ENCODE data around the gene FOCAD.

Gene FOCAD

DNA sequence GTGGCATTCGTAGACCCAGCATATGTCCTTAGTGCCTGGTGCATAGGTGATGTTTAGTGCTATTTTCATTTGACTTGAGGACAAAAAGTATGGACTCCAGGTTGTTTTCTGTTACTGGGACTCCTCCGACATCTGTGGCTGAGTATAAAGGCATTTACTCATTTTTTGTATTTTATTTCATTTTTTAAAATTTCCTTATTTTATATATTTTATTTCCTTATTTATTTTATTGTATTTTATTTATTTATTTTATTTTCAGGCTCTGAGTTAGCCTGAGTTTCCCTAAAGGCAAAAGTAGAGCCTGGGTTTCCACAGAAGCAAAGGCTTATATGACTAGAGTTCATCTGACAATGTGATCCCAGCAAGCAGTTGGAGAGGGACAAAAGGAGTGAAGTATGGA, 91.6 kb downstream of the FOCAD start:
- Histone ChIP-seq H3K9ac (ENCODE audit: low read length) (no peak overlapping the region), H2BK15ac (replicated peaks; ENCODE audit: low read depth) (no peak overlapping the region), H3K4me2 (ENCODE audit: low read length) (no peak overlapping the region), H3K27ac (ENCODE audit: low read depth, low read length) (no peak overlapping the region), H3K23ac (ENCODE audit: low read length) (no peak overlapping the region), H3K79me2 (ENCODE audit: control insufficient read depth, insufficient read depth, low read length) (no peaks in the 10 kb centered on the region), H4K5ac (ENCODE audit: low read length) (no peak overlapping the region), H2BK5ac (ENCODE audit: low read length) (no peak overlapping the region), H2BK120ac (ENCODE audit: low read depth, low read length) (no peak overlapping the region), H3K36me3 (ENCODE audit: control insufficient read depth, insufficient read depth, low read length) (no peaks in the 10 kb centered on the region), H3K27me3 (ENCODE audit: insufficient read depth, low read length, poor library complexity) (peaks cover 3% of the 10 kb centered on the region), H3K56ac (ENCODE audit: low read length) (no peak overlapping the region), H2AK5ac (ENCODE audit: low read length) (no peak overlapping the region), H4K8ac (ENCODE audit: low read depth, low read length) (no peak overlapping the region), H3K4me3 (ENCODE audit: low read length) (no peak overlapping the region), H3K4ac (ENCODE audit: low read depth, low read length) (no peak overlapping the region), H3K18ac (ENCODE audit: low read length) (no peak overlapping the region), H3K4me1 (ENCODE audit: control insufficient read depth, low read depth, low read length) (no peaks in the 10 kb centered on the region), H3K79me1 (ENCODE audit: low read length) (no peaks in the 10 kb centered on the region)
- DNase-seq: no peak
- no CpG with 5 or more reads among the region's 2 CpGs for WGBS (ENCODE audit: extremely low coverage, insufficient coverage, low lambda C conversion rate)

DNA sequence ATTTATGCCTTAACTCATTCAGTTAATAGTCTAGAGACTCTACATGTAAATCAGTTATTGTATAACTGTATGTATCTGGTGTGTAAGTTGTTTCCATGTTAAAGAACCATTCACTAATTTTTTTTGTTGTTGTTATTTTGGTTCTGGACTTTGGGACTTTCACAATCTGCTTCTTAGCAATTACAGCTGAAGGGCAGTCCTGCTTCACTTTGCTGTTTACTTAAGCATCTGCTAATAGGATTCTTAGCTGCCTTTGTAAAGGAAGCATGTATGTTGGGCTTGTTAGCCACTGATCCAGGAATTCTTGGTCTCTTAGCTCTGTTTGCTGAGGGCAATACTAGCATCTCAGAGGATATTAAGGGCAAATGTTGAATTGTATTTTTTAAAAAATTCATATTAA, 97.0 kb downstream of the FOCAD start:
- no peak overlapping the region for H3K18ac ChIP-seq (ENCODE audit: low read length)
- H2BK120ac ChIP-seq (ENCODE audit: low read depth, low read length): no peak overlapping the region
- DNase-seq: peak; percentile 39
- no peaks in the 10 kb centered on the region for H3K4me1 ChIP-seq (ENCODE audit: control insufficient read depth, low read depth, low read length)
- no peak overlapping the region for H3K27ac ChIP-seq (ENCODE audit: low read depth, low read length)
- no peaks in the 10 kb centered on the region for H3K36me3 ChIP-seq (ENCODE audit: control insufficient read depth, insufficient read depth, low read length)
- H3K79me2 ChIP-seq (ENCODE audit: control insufficient read depth, insufficient read depth, low read length): no peaks in the 10 kb centered on the region
- H3K4me3 ChIP-seq (ENCODE audit: low read length): no peak overlapping the region
- no peak overlapping the region for H4K8ac ChIP-seq (ENCODE audit: low read depth, low read length)
- no peak overlapping the region for H3K9ac ChIP-seq (ENCODE audit: low read length)
- H2BK5ac ChIP-seq (ENCODE audit: low read length): no peak overlapping the region
- no peaks in the 10 kb centered on the region for H3K27me3 ChIP-seq (ENCODE audit: insufficient read depth, low read length, poor library complexity)
- no peak overlapping the region for H3K4ac ChIP-seq (ENCODE audit: low read depth, low read length)
- H3K79me1 ChIP-seq (ENCODE audit: low read length): no peaks in the 10 kb centered on the region
- no peak overlapping the region for H3K4me2 ChIP-seq (ENCODE audit: low read length)
- H3K56ac ChIP-seq (ENCODE audit: low read length): no peak overlapping the region
- no peak overlapping the region for H2AK5ac ChIP-seq (ENCODE audit: low read length)
- no peak overlapping the region for H4K5ac ChIP-seq (ENCODE audit: low read length)
- H3K23ac ChIP-seq (ENCODE audit: low read length): no peak overlapping the region
- H2BK15ac ChIP-seq (replicated peaks; ENCODE audit: low read depth): no peak overlapping the region

DNA sequence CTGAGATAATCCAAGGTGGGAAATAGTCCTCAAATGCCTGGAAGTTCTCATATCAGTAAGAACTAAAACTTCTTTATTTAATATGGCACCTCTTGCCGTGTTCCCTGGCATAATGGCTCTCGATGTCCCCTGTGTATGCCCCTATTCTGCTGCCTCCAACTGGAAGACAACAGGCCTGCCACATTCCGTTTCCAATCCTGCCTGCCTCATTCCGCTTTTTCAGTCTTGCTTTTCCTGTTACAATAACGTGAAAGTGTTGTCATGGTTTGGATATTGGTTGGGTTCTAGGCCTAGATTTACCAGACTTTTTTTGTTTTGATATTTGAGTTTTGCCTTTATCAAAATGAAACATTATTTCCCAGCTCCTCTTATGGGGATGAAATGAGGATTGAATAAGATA, 98.2 kb downstream of the FOCAD start:
- Histone ChIP-seq H3K4me1 (ENCODE audit: control insufficient read depth, low read depth, low read length) (no peaks in the 10 kb centered on the region), H3K56ac (ENCODE audit: low read length) (no peak overlapping the region), H3K36me3 (ENCODE audit: control insufficient read depth, insufficient read depth, low read length) (no peaks in the 10 kb centered on the region), H3K79me2 (ENCODE audit: control insufficient read depth, insufficient read depth, low read length) (no peaks in the 10 kb centered on the region), H4K8ac (ENCODE audit: low read depth, low read length) (no peak overlapping the region), H3K18ac (ENCODE audit: low read length) (no peak overlapping the region), H3K4ac (ENCODE audit: low read depth, low read length) (no peak overlapping the region), H3K9ac (ENCODE audit: low read length) (no peak overlapping the region), H2AK5ac (ENCODE audit: low read length) (no peak overlapping the region), H2BK120ac (ENCODE audit: low read depth, low read length) (no peak overlapping the region), H2BK15ac (replicated peaks; ENCODE audit: low read depth) (no peak overlapping the region), H3K23ac (ENCODE audit: low read length) (no peak overlapping the region), H2BK5ac (ENCODE audit: low read length) (no peak overlapping the region), H3K27me3 (ENCODE audit: insufficient read depth, low read length, poor library complexity) (no peaks in the 10 kb centered on the region), H4K5ac (ENCODE audit: low read length) (no peak overlapping the region), H3K79me1 (ENCODE audit: low read length) (no peaks in the 10 kb centered on the region), H3K27ac (ENCODE audit: low read depth, low read length) (no peak overlapping the region), H3K4me2 (ENCODE audit: low read length) (no peak overlapping the region), H3K4me3 (ENCODE audit: low read length) (no peak overlapping the region)
- WGBS (ENCODE audit: extremely low coverage, insufficient coverage, low lambda C conversion rate): no CpG with 5 or more reads among the region's 5 CpGs
- no peak for DNase-seq

DNA sequence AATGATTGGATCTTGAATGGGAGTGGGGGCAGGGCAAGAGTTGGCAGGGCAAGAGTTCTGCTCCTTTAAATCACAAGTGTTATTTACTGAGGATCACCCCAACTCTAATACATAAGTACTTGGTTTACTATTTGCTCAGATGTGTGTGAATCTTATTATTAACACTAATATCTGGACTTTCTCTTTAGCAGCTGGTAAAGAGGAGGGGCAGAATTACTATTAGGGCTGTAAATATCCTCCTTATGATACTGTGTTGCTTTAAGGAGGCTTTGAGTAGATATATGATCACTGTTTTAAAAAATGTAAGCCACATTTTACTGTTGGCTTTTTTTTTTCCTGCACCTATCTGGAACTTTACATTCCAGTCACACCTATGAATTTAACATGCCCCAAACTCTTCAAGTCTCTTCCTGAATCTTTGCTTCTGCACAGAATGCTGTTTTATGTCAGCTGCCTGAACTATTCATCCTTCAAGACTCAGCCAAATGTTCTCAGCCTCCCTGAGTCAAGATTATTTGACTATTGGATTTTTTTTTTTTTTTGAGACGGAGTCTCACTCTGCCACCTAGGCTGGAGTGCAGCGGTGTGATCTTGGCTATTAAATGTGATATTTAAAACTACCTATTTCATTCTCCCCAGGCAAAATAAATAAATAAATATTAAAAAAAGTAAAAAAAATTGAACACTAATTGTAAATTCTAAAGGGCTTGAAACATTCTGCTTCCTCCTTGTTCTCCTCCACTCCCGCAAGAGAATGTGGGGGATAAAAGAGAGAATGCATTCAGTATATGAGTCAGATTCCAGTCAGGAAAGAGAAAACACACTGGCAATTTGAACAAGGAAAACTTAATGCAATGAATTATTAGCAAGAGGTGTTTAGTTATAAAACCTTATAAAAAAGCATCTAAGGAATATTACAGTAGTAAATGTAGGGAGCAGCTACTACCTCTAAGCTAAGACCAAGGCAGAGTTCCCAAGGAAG, 99.3 kb downstream of the FOCAD start:
- Histone ChIP-seq H4K5ac (ENCODE audit: low read length) (no peak overlapping the region), H3K27ac (ENCODE audit: low read depth, low read length) (no peak overlapping the region), H2AK5ac (ENCODE audit: low read length) (no peak overlapping the region), H3K36me3 (ENCODE audit: control insufficient read depth, insufficient read depth, low read length) (no peaks in the 10 kb centered on the region), H2BK120ac (ENCODE audit: low read depth, low read length) (no peak overlapping the region), H3K4me2 (ENCODE audit: low read length) (no peak overlapping the region), H3K18ac (ENCODE audit: low read length) (no peak overlapping the region), H3K27me3 (ENCODE audit: insufficient read depth, low read length, poor library complexity) (no peaks in the 10 kb centered on the region), H2BK5ac (ENCODE audit: low read length) (no peak overlapping the region), H2BK15ac (replicated peaks; ENCODE audit: low read depth) (no peak overlapping the region), H3K4ac (ENCODE audit: low read depth, low read length) (no peak overlapping the region), H3K79me2 (ENCODE audit: control insufficient read depth, insufficient read depth, low read length) (no peaks in the 10 kb centered on the region), H3K56ac (ENCODE audit: low read length) (no peak overlapping the region), H3K79me1 (ENCODE audit: low read length) (no peaks in the 10 kb centered on the region), H3K4me3 (ENCODE audit: low read length) (no peak overlapping the region), H3K9ac (ENCODE audit: low read length) (no peak overlapping the region), H3K4me1 (ENCODE audit: control insufficient read depth, low read depth, low read length) (no peaks in the 10 kb centered on the region), H3K23ac (ENCODE audit: low read length) (no peak overlapping the region), H4K8ac (ENCODE audit: low read depth, low read length) (no peak overlapping the region)
- no CpG with 5 or more reads among the region's 3 CpGs for WGBS (ENCODE audit: extremely low coverage, insufficient coverage, low lambda C conversion rate)
- no peak for DNase-seq

DNA sequence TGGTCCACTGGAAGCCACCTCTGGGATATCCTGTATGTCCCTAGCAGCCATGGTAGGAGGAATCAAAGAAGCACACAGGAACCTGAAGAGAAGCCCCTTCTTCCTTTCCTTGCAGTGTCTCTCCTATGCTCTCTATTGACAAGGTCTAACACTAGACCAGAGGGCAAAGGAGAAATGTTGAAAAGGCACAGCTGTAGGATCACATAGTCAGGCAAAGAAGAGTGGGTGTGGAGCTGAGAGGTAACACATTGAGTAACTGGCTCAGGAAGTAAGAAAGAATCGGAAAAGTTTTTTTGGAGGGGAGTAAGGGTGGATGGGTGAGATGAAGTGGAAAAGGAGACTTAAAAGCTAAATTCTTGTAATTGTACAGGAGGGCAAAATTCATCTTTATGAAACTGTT, 100.1 kb downstream of the FOCAD start:
- Histone ChIP-seq H3K4me2 (ENCODE audit: low read length) (no peak overlapping the region), H3K9ac (ENCODE audit: low read length) (no peak overlapping the region), H4K8ac (ENCODE audit: low read depth, low read length) (no peak overlapping the region), H3K4me3 (ENCODE audit: low read length) (no peak overlapping the region), H2BK15ac (replicated peaks; ENCODE audit: low read depth) (no peak overlapping the region), H3K23ac (ENCODE audit: low read length) (peak overlapping the region; percentile 32), H3K27ac (ENCODE audit: low read depth, low read length) (no peak overlapping the region), H3K36me3 (ENCODE audit: control insufficient read depth, insufficient read depth, low read length) (no peaks in the 10 kb centered on the region), H3K79me1 (ENCODE audit: low read length) (no peaks in the 10 kb centered on the region), H3K79me2 (ENCODE audit: control insufficient read depth, insufficient read depth, low read length) (no peaks in the 10 kb centered on the region), H3K4me1 (ENCODE audit: control insufficient read depth, low read depth, low read length) (no peaks in the 10 kb centered on the region), H2BK120ac (ENCODE audit: low read depth, low read length) (no peak overlapping the region), H3K56ac (ENCODE audit: low read length) (no peak overlapping the region), H3K27me3 (ENCODE audit: insufficient read depth, low read length, poor library complexity) (no peaks in the 10 kb centered on the region), H3K4ac (ENCODE audit: low read depth, low read length) (no peak overlapping the region), H4K5ac (ENCODE audit: low read length) (no peak overlapping the region), H3K18ac (ENCODE audit: low read length) (no peak overlapping the region), H2BK5ac (ENCODE audit: low read length) (no peak overlapping the region), H2AK5ac (ENCODE audit: low read length) (no peak overlapping the region)
- DNase-seq: no peak
- WGBS (ENCODE audit: extremely low coverage, insufficient coverage, low lambda C conversion rate): 100% methylated on average over 1 of the region's 1 CpG

DNA sequence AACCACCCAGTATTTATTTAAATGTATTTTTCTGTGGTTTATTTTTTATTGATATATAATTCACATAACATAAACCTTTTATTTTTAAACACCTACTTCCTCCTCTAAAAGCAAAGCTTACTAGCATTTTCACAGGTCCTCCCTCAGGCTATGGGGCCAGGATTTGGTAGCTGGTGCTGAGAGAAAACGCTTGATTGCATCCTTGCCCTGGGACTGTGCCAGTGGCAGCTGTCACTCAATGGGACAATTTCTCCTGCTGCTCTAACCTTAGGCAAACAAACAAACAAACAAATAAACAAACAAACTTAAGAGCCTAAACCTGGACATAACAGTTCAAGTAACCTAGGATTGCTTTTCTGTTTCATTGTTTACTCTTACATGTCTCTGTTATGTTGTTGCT, 102.7 kb downstream of the FOCAD start:
- Histone ChIP-seq H3K4me2 (ENCODE audit: low read length) (no peak overlapping the region), H2AK5ac (ENCODE audit: low read length) (no peak overlapping the region), H3K79me1 (ENCODE audit: low read length) (no peaks in the 10 kb centered on the region), H2BK15ac (replicated peaks; ENCODE audit: low read depth) (no peak overlapping the region), H4K5ac (ENCODE audit: low read length) (no peak overlapping the region), H3K27me3 (ENCODE audit: insufficient read depth, low read length, poor library complexity) (no peaks in the 10 kb centered on the region), H3K27ac (ENCODE audit: low read depth, low read length) (no peak overlapping the region), H3K79me2 (ENCODE audit: control insufficient read depth, insufficient read depth, low read length) (no peaks in the 10 kb centered on the region), H3K36me3 (ENCODE audit: control insufficient read depth, insufficient read depth, low read length) (no peaks in the 10 kb centered on the region), H3K9ac (ENCODE audit: low read length) (no peak overlapping the region), H3K4me1 (ENCODE audit: control insufficient read depth, low read depth, low read length) (no peaks in the 10 kb centered on the region), H3K56ac (ENCODE audit: low read length) (no peak overlapping the region), H4K8ac (ENCODE audit: low read depth, low read length) (no peak overlapping the region), H3K4me3 (ENCODE audit: low read length) (no peak overlapping the region), H3K18ac (ENCODE audit: low read length) (no peak overlapping the region), H2BK5ac (ENCODE audit: low read length) (no peak overlapping the region), H3K4ac (ENCODE audit: low read depth, low read length) (no peak overlapping the region), H3K23ac (ENCODE audit: low read length) (no peak overlapping the region), H2BK120ac (ENCODE audit: low read depth, low read length) (no peak overlapping the region)
- no CpG with 5 or more reads among the region's 1 CpG for WGBS (ENCODE audit: extremely low coverage, insufficient coverage, low lambda C conversion rate)
- peak; percentile 8 for DNase-seq
